ENCODE measurements around the gene COL19A1.
A peak's percentile ranks its signal among the peaks of the same experiment; 100 is the strongest.

COL19A1 gene

DNA sequence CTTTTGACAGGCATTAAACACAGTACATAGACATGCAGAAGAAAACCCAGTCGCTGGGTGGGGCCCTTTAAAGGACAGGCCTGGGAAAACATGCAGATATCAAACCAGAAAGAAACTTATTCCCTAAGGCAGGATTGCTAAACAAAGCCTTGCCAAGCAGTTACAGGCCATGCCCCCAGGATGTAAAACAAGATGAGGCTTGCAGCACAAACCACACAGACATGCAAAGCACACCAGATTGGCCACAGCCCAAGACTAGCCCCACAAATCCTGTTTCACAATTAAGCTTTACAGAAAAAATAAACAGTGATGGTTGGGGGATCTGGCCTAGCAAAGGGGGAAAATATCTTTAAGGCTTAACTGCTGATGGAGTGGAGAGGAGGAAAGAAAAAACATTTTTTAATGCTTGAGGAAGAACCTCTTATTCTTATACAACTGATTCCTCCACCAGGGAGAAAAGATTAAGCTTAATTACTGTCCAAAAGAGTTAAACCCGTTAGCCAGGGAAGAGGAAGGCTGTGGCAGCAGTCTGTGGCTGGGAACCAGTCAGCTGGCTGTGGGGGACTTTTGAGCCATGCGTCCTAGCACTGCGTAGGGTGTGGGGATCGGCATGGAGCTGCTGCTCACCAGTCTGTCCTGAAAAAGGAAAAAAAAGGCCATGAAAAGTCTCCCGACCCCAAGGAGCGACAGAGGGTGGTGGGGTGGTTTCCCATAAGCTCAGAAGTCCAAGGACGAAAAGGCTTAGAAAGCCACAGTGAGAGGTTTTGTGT lies 28.4 kb downstream of the COL19A1 start:
- no peak overlapping the region for H3K4me3 ChIP-seq (ENCODE audit: control insufficient read depth, low read depth, low read length)
- no peak for TF ChIP-seq CTCF (conservative IDR thresholded peaks at IDR 0.05; ENCODE audit: control insufficient read depth, insufficient read depth, low read depth, low read length)
- peak; percentile 69 for DNase-seq (ENCODE audit: low read depth)

DNA sequence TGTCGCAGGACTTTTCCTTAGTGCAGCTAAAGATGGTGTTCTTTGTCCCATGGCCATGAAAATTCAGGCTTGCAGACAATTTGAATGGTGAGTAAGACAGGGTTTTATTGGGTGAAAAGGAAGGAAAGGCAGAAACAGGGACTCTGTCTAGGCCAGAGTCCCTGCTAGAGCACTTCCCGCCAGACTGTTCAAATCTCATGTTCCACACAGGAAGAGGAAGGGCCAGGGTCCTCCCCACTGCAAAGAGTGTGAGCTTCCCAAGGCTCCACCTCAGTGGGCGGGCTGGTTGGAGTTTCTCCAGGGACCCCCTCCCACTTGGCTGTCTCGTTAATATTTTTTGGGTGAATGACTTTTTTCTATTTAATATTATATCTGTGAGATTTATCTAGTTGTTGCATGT lies 29.0 kb downstream of the COL19A1 start:
- no peak overlapping the region for H3K4me3 ChIP-seq (ENCODE audit: control insufficient read depth, low read depth, low read length)
- TF ChIP-seq CTCF (conservative IDR thresholded peaks at IDR 0.05; ENCODE audit: control insufficient read depth, insufficient read depth, low read depth, low read length): no peak
- DNase-seq (ENCODE audit: low read depth): no peak

- no peak for TF ChIP-seq CTCF (conservative IDR thresholded peaks at IDR 0.05; ENCODE audit: control insufficient read depth, insufficient read depth, low read depth, low read length)
- no peak for DNase-seq (ENCODE audit: low read depth)
- H3K4me3 ChIP-seq (ENCODE audit: control insufficient read depth, low read depth, low read length): no peak overlapping the region
These were observed 34.5 kb downstream of the COL19A1 start for GRCh38 chr6:69900869-69901268.

GRCh38 chr6:69901361-69901760 lies 35.0 kb downstream of the COL19A1 start:
- no peak overlapping the region for H3K4me3 ChIP-seq (ENCODE audit: control insufficient read depth, low read depth, low read length)
- TF ChIP-seq CTCF (conservative IDR thresholded peaks at IDR 0.05; ENCODE audit: control insufficient read depth, insufficient read depth, low read depth, low read length): no peak
- DNase-seq (ENCODE audit: low read depth): no peak

GRCh38 chr6:69907981-69908498 lies 41.7 kb downstream of the COL19A1 start:
- DNase-seq (ENCODE audit: low read depth): peak; percentile 12
- no peak for TF ChIP-seq CTCF (conservative IDR thresholded peaks at IDR 0.05; ENCODE audit: control insufficient read depth, insufficient read depth, low read depth, low read length)
- no peak overlapping the region for H3K4me3 ChIP-seq (ENCODE audit: control insufficient read depth, low read depth, low read length)

DNA sequence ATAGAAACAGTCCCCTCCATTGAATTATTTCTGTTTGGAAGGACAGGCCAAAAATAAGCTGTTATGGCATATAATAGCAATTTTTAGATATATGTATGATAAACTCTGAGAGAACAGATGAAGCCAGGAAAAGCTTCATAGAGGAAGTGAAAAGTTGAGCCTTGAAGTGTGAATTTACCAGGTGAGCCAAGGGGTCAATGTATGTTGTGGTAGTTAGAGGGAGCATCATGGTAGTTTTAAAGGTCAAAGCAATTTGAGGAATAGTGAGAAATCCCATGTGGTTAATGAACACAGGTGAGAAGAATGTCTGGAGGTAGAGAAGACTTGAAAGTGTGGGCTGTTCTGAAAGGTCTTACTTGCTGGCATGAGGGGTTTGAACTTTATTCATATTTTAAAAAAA lies 47.0 kb downstream of the COL19A1 start:
- TF ChIP-seq CTCF (conservative IDR thresholded peaks at IDR 0.05; ENCODE audit: control insufficient read depth, insufficient read depth, low read depth, low read length): no peak
- no peak for DNase-seq (ENCODE audit: low read depth)
- no peak overlapping the region for H3K4me3 ChIP-seq (ENCODE audit: control insufficient read depth, low read depth, low read length)
